ENCODE measurements around the gene CCDC178.

The CCDC178 gene

DNA sequence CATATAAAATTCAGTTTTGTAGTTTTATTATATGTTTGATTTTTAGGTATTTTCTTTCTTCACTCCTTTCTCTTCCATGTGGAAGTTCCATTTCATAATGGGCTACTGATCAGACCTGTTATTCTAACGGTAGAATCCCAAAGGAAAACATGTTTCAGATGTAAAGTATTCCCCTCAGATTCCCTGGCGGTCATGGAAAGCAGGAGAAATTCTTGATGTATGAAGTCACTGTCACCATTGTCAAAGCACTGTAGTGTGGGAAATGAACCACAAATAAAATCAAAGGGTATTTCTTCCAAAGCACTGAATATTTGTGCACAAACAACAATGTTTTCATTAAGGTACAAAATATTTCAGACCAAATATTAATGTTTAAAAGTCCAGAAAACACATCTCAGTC lies 430.4 kb downstream of the CCDC178 start:
- DNase-seq = peak; percentile 86
- no CpG with 5 or more reads among the region's 2 CpGs for WGBS (ENCODE audit: extremely low coverage, insufficient coverage, low lambda C conversion rate)

DNA sequence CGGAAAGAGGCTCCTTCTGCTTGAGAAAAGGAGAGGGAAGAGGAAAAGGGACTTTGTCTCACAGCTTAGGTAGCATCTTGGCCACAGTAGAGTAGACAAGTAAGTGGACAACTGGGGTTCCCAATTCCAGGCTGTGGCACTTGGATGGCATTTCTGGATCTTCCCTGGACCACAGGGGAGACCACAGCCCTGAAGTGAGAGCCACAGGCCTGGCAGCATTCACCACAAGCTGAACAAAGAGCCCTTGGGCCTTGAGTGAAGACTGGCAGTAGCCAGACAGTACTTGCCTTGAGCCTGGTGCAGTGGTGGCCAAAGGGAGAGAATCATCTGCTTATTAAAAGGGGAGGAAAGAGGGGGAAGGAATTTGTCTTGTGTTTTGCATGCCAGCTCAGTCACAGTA lies 441.6 kb downstream of the CCDC178 start:
- no peak overlapping the region for H2BK120ac ChIP-seq (ENCODE audit: low read depth, low read length)
- no peak overlapping the region for H3K4ac ChIP-seq (ENCODE audit: low read depth, low read length)
- DNase-seq = no peak
- no peaks in the 10 kb centered on the region for H3K79me1 ChIP-seq (ENCODE audit: low read length)
- H3K79me2 ChIP-seq (ENCODE audit: control insufficient read depth, insufficient read depth, low read length) = no peaks in the 10 kb centered on the region
- H2BK15ac ChIP-seq (replicated peaks; ENCODE audit: low read depth) = no peak overlapping the region
- H3K4me2 ChIP-seq (ENCODE audit: low read length) = no peak overlapping the region
- H4K5ac ChIP-seq (ENCODE audit: low read length) = no peak overlapping the region
- H3K4me1 ChIP-seq (ENCODE audit: control insufficient read depth, low read depth, low read length) = no peaks in the 10 kb centered on the region
- no peak overlapping the region for H2BK5ac ChIP-seq (ENCODE audit: low read length)
- no peak overlapping the region for H3K9ac ChIP-seq (ENCODE audit: low read length)
- no peak overlapping the region for H3K27ac ChIP-seq (ENCODE audit: low read depth, low read length)
- no peak overlapping the region for H3K18ac ChIP-seq (ENCODE audit: low read length)
- no peak overlapping the region for H2AK5ac ChIP-seq (ENCODE audit: low read length)
- no peak overlapping the region for H3K4me3 ChIP-seq (ENCODE audit: low read length)
- no peak overlapping the region for H4K8ac ChIP-seq (ENCODE audit: low read depth, low read length)
- no peaks in the 10 kb centered on the region for H3K36me3 ChIP-seq (ENCODE audit: control insufficient read depth, insufficient read depth, low read length)
- no CpG with 5 or more reads among the region's 1 CpG for WGBS (ENCODE audit: extremely low coverage, insufficient coverage, low lambda C conversion rate)
- H3K27me3 ChIP-seq (ENCODE audit: insufficient read depth, low read length, poor library complexity) = no peaks in the 10 kb centered on the region
- H3K23ac ChIP-seq (ENCODE audit: low read length) = no peak overlapping the region
- no peak overlapping the region for H3K56ac ChIP-seq (ENCODE audit: low read length)

More for the DNA sequence above, 430.4 kb downstream of the CCDC178 start:
- Histone ChIP-seq H4K5ac (ENCODE audit: low read length) (no peak overlapping the region), H4K8ac (ENCODE audit: low read depth, low read length) (no peak overlapping the region), H3K27ac (ENCODE audit: low read depth, low read length) (no peak overlapping the region), H3K79me1 (ENCODE audit: low read length) (no peaks in the 10 kb centered on the region), H3K9ac (ENCODE audit: low read length) (no peak overlapping the region), H2AK5ac (ENCODE audit: low read length) (no peak overlapping the region), H3K4me2 (ENCODE audit: low read length) (no peak overlapping the region), H3K4me3 (ENCODE audit: low read length) (no peak overlapping the region), H2BK120ac (ENCODE audit: low read depth, low read length) (no peak overlapping the region), H3K4ac (ENCODE audit: low read depth, low read length) (no peak overlapping the region), H3K79me2 (ENCODE audit: control insufficient read depth, insufficient read depth, low read length) (no peaks in the 10 kb centered on the region), H3K27me3 (ENCODE audit: insufficient read depth, low read length, poor library complexity) (no peaks in the 10 kb centered on the region), H2BK15ac (replicated peaks; ENCODE audit: low read depth) (no peak overlapping the region), H3K56ac (ENCODE audit: low read length) (no peak overlapping the region), H2BK5ac (ENCODE audit: low read length) (no peak overlapping the region), H3K36me3 (ENCODE audit: control insufficient read depth, insufficient read depth, low read length) (no peaks in the 10 kb centered on the region), H3K23ac (ENCODE audit: low read length) (no peak overlapping the region), H3K18ac (ENCODE audit: low read length) (no peak overlapping the region), H3K4me1 (ENCODE audit: control insufficient read depth, low read depth, low read length) (no peaks in the 10 kb centered on the region)

DNA sequence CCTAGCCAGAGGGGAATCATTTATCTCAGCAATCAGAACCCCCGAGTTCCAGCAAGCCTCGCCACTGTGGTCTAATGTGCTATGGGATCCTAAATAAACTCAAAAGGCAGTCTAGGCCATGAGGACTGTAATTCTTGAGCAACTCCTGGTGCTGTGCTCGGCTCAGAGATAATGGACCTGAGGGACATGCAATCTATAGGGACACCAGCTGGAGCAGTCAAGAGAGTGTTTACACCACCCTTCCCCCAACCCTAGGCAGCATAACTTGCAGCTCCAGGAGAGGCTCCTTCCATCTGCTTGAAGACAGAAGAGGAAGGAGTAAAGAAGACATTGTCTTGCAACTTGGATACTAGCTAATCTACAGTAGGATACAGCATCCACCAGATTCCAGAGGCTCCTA lies 442.2 kb downstream of the CCDC178 start:
- no peak overlapping the region for H3K23ac ChIP-seq (ENCODE audit: low read length)
- H3K79me1 ChIP-seq (ENCODE audit: low read length) = no peaks in the 10 kb centered on the region
- H3K56ac ChIP-seq (ENCODE audit: low read length) = no peak overlapping the region
- H4K8ac ChIP-seq (ENCODE audit: low read depth, low read length) = no peak overlapping the region
- no peak overlapping the region for H3K4me2 ChIP-seq (ENCODE audit: low read length)
- no peak overlapping the region for H4K5ac ChIP-seq (ENCODE audit: low read length)
- H2BK5ac ChIP-seq (ENCODE audit: low read length) = no peak overlapping the region
- H3K79me2 ChIP-seq (ENCODE audit: control insufficient read depth, insufficient read depth, low read length) = no peaks in the 10 kb centered on the region
- DNase-seq = peak; percentile 28
- H3K9ac ChIP-seq (ENCODE audit: low read length) = no peak overlapping the region
- H3K4ac ChIP-seq (ENCODE audit: low read depth, low read length) = no peak overlapping the region
- no peak overlapping the region for H3K18ac ChIP-seq (ENCODE audit: low read length)
- no peak overlapping the region for H2AK5ac ChIP-seq (ENCODE audit: low read length)
- WGBS (ENCODE audit: extremely low coverage, insufficient coverage, low lambda C conversion rate) = no CpG with 5 or more reads among the region's 3 CpGs
- H3K36me3 ChIP-seq (ENCODE audit: control insufficient read depth, insufficient read depth, low read length) = no peaks in the 10 kb centered on the region
- H3K27me3 ChIP-seq (ENCODE audit: insufficient read depth, low read length, poor library complexity) = no peaks in the 10 kb centered on the region
- no peaks in the 10 kb centered on the region for H3K4me1 ChIP-seq (ENCODE audit: control insufficient read depth, low read depth, low read length)
- H3K27ac ChIP-seq (ENCODE audit: low read depth, low read length) = no peak overlapping the region
- H2BK120ac ChIP-seq (ENCODE audit: low read depth, low read length) = no peak overlapping the region
- H3K4me3 ChIP-seq (ENCODE audit: low read length) = no peak overlapping the region
- H2BK15ac ChIP-seq (replicated peaks; ENCODE audit: low read depth) = no peak overlapping the region

DNA sequence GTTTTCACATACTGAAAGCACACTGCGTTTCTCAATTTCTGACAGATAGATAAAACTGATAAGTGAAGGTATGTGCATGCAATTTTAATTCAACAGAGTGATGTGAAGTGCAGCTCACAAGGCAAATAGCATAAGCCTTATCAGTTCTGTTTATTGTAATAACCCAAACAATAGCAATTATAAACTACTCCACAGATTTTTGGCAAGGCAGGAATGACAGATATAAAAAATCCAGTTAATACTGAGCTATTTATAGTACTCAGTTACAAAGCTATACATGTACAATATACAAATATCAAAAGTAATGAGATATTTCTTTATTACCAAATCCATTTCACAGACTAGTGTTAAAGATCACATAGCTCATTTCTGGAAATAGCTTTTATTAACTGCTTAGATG lies 456.8 kb downstream of the CCDC178 start:
- Histone ChIP-seq H3K4me2 (ENCODE audit: low read length) (no peak overlapping the region), H3K79me2 (ENCODE audit: control insufficient read depth, insufficient read depth, low read length) (no peaks in the 10 kb centered on the region), H2AK5ac (ENCODE audit: low read length) (no peak overlapping the region), H4K5ac (ENCODE audit: low read length) (no peak overlapping the region), H3K23ac (ENCODE audit: low read length) (no peak overlapping the region), H2BK120ac (ENCODE audit: low read depth, low read length) (no peak overlapping the region), H3K56ac (ENCODE audit: low read length) (no peak overlapping the region), H2BK5ac (ENCODE audit: low read length) (no peak overlapping the region), H3K9ac (ENCODE audit: low read length) (no peak overlapping the region), H3K4ac (ENCODE audit: low read depth, low read length) (no peak overlapping the region), H3K18ac (ENCODE audit: low read length) (no peak overlapping the region), H4K8ac (ENCODE audit: low read depth, low read length) (no peak overlapping the region), H2BK15ac (replicated peaks; ENCODE audit: low read depth) (no peak overlapping the region), H3K4me3 (ENCODE audit: low read length) (no peak overlapping the region), H3K79me1 (ENCODE audit: low read length) (no peaks in the 10 kb centered on the region), H3K4me1 (ENCODE audit: control insufficient read depth, low read depth, low read length) (no peaks in the 10 kb centered on the region), H3K27ac (ENCODE audit: low read depth, low read length) (no peak overlapping the region), H3K27me3 (ENCODE audit: insufficient read depth, low read length, poor library complexity) (no peaks in the 10 kb centered on the region), H3K36me3 (ENCODE audit: control insufficient read depth, insufficient read depth, low read length) (no peaks in the 10 kb centered on the region)
- WGBS (ENCODE audit: extremely low coverage, insufficient coverage, low lambda C conversion rate) = no CpG with 5 or more reads among the region's 1 CpG
- no peak for DNase-seq

- no CpG with 5 or more reads among the region's 2 CpGs for WGBS (ENCODE audit: extremely low coverage, insufficient coverage, low lambda C conversion rate)
- H3K27ac ChIP-seq (ENCODE audit: low read depth, low read length) = no peak overlapping the region
- H3K4ac ChIP-seq (ENCODE audit: low read depth, low read length) = no peak overlapping the region
- no peak overlapping the region for H2BK5ac ChIP-seq (ENCODE audit: low read length)
- H3K18ac ChIP-seq (ENCODE audit: low read length) = no peak overlapping the region
- no peak overlapping the region for H3K23ac ChIP-seq (ENCODE audit: low read length)
- no peaks in the 10 kb centered on the region for H3K79me2 ChIP-seq (ENCODE audit: control insufficient read depth, insufficient read depth, low read length)
- H3K56ac ChIP-seq (ENCODE audit: low read length) = no peak overlapping the region
- H3K4me3 ChIP-seq (ENCODE audit: low read length) = no peak overlapping the region
- no peak overlapping the region for H2BK120ac ChIP-seq (ENCODE audit: low read depth, low read length)
- no peaks in the 10 kb centered on the region for H3K79me1 ChIP-seq (ENCODE audit: low read length)
- no peak overlapping the region for H4K8ac ChIP-seq (ENCODE audit: low read depth, low read length)
- H3K27me3 ChIP-seq (ENCODE audit: insufficient read depth, low read length, poor library complexity) = no peaks in the 10 kb centered on the region
- no peak overlapping the region for H3K9ac ChIP-seq (ENCODE audit: low read length)
- H4K5ac ChIP-seq (ENCODE audit: low read length) = no peak overlapping the region
- H3K4me1 ChIP-seq (ENCODE audit: control insufficient read depth, low read depth, low read length) = no peaks in the 10 kb centered on the region
- H2AK5ac ChIP-seq (ENCODE audit: low read length) = no peak overlapping the region
- H3K36me3 ChIP-seq (ENCODE audit: control insufficient read depth, insufficient read depth, low read length) = no peaks in the 10 kb centered on the region
- no peak overlapping the region for H3K4me2 ChIP-seq (ENCODE audit: low read length)
- no peak for DNase-seq
- H2BK15ac ChIP-seq (replicated peaks; ENCODE audit: low read depth) = no peak overlapping the region
Measured at GRCh38 chr18:32980896-32981295, 459.6 kb downstream of the CCDC178 start.

DNA sequence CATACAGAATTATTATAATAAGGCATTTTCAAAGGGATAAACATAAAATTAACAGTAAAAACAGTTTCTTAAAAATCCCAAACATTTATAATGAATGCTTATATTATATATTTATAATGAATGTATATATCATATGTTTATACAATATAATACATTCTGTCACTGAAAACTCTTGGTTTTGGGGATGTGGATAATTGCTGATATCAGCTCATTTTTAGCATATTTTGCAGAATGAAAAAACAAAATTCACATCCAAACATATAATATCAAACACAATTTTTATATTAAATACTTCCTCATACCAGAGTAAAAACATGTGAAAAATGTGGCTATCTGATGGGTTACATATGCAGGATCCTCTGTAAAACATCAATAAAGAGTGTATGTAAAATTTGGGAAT lies 465.0 kb downstream of the CCDC178 start:
- no peak overlapping the region for H3K9ac ChIP-seq (ENCODE audit: low read length)
- H2BK15ac ChIP-seq (replicated peaks; ENCODE audit: low read depth) = no peak overlapping the region
- no peak overlapping the region for H2AK5ac ChIP-seq (ENCODE audit: low read length)
- no peaks in the 10 kb centered on the region for H3K27me3 ChIP-seq (ENCODE audit: insufficient read depth, low read length, poor library complexity)
- no peak overlapping the region for H4K5ac ChIP-seq (ENCODE audit: low read length)
- H2BK5ac ChIP-seq (ENCODE audit: low read length) = no peak overlapping the region
- no peak overlapping the region for H3K23ac ChIP-seq (ENCODE audit: low read length)
- H4K8ac ChIP-seq (ENCODE audit: low read depth, low read length) = no peak overlapping the region
- H2BK120ac ChIP-seq (ENCODE audit: low read depth, low read length) = no peak overlapping the region
- H3K36me3 ChIP-seq (ENCODE audit: control insufficient read depth, insufficient read depth, low read length) = no peaks in the 10 kb centered on the region
- H3K79me2 ChIP-seq (ENCODE audit: control insufficient read depth, insufficient read depth, low read length) = no peaks in the 10 kb centered on the region
- no peak overlapping the region for H3K18ac ChIP-seq (ENCODE audit: low read length)
- H3K4me1 ChIP-seq (ENCODE audit: control insufficient read depth, low read depth, low read length) = no peaks in the 10 kb centered on the region
- no peak overlapping the region for H3K4me2 ChIP-seq (ENCODE audit: low read length)
- H3K4ac ChIP-seq (ENCODE audit: low read depth, low read length) = no peak overlapping the region
- H3K4me3 ChIP-seq (ENCODE audit: low read length) = no peak overlapping the region
- no peak overlapping the region for H3K56ac ChIP-seq (ENCODE audit: low read length)
- no peak overlapping the region for H3K27ac ChIP-seq (ENCODE audit: low read depth, low read length)
- DNase-seq = no peak
- H3K79me1 ChIP-seq (ENCODE audit: low read length) = no peaks in the 10 kb centered on the region
